B cell (primary cell): ENCODE data around the gene C1orf52. TPM values are rescaled to one million over a fixed set of nuclear protein-coding genes. Genes with fewer than 3 reads are reported as not detected.

Experiments used
- ATAC-seq: fragments of 200-7000 bp; cut with Tn5 transposase; one replicate; pipeline ENCODE4 v1.10.0; 2021; ENCODE audit warnings: low read depth, mild to moderate bottlenecking, moderate number of reproducible peaks, moderate library complexity
- CTCF ChIA-PET: fragments of 350-600 bp; sonication (Branson Sonifier 250); formaldehyde crosslinking; loops from one replicate; lab custom pipeline; 2021; ENCODE audit warnings: antibody characterized with exemption, inconsistent platforms; lab: Charles Lee
- POLR2A ChIA-PET: fragments of 350-600 bp; sonication (Branson Sonifier 250); formaldehyde crosslinking; loops from one replicate; lab custom pipeline; 2021; ENCODE audit warnings: antibody characterized with exemption; lab: Charles Lee
- DNase-seq: peaks from one replicate; pipeline ENCODE4 v3.0.0; 2013
- H2AFZ ChIP-seq: 2 replicates; pipeline ENCODE4 v1.6.1; 2012; ENCODE audit warnings: mild to moderate bottlenecking, low read depth, low read length; ENCODE audit not compliant: insufficient read depth, poor library complexity, severe bottlenecking
- H3K27ac ChIP-seq, 2 donors: 1 replicate in 1 of 2; 2 replicates in 1 of 2; pipeline ENCODE4 v1.5.1; 2012 to 2013; ENCODE audit warnings: low read length in 2 of 2, mild to moderate bottlenecking in 2 of 2, moderate library complexity in 1 of 2
- H3K27me3 ChIP-seq, 4 experiments: fragments of 200-600 bp in 1 of 4; sonication (generic) in 1 of 4; replicated peaks in 1 of 4; 1 replicate in 2 of 4; 2 replicates in 2 of 4; pipeline versions ENCODE4 v1.6.1 to v1.7.0; 2013 to 2016; ENCODE audit warnings: low read length in 3 of 4, mild to moderate bottlenecking in 2 of 4, mixed read lengths in 1 of 4, moderate library complexity in 1 of 4; ENCODE audit not compliant: insufficient read depth in 4 of 4, control insufficient read depth in 3 of 4; ENCODE audit errors: control extremely low read depth in 1 of 4
- H3K36me3 ChIP-seq, 2 experiments: replicated peaks in 1 of 2; 1 replicate in 1 of 2; 2 replicates in 1 of 2; pipeline versions ENCODE4 v1.6.1 to v1.7.1; 2013; ENCODE audit warnings: low read length in 1 of 2; ENCODE audit not compliant: insufficient read depth in 2 of 2, control insufficient read depth in 1 of 2; ENCODE audit errors: control extremely low read depth in 1 of 2, extremely low read depth in 1 of 2
- H3K4me1 ChIP-seq, 2 donors: fragments of 200-600 bp in 1 of 2; sonication (generic) in 1 of 2; 1 replicate in 1 of 2; 2 replicates in 1 of 2; pipeline versions ENCODE4 v1.5.1 to v1.6.1; 2013 to 2017; ENCODE audit warnings: low read length in 2 of 2; ENCODE audit not compliant: control insufficient read depth in 2 of 2, insufficient read depth in 2 of 2
- H3K4me2 ChIP-seq: replicated peaks from 2 replicates; pipeline ENCODE3; 2012; ENCODE audit warnings: mild to moderate bottlenecking, low read depth, low read length; ENCODE audit not compliant: poor library complexity, severe bottlenecking
- H3K4me3 ChIP-seq, 5 experiments: fragments of 200-600 bp in 1 of 5; sonication (generic) in 1 of 5; 1 replicate in 3 of 5; 2 replicates in 2 of 5; pipeline versions ENCODE4 v1.5.1 to v1.7.0; 2011 to 2016; ENCODE audit warnings: low read length in 4 of 5, mild to moderate bottlenecking in 4 of 5, low read depth in 2 of 5, control low read depth in 1 of 5, moderate library complexity in 1 of 5; ENCODE audit not compliant: insufficient read depth in 1 of 5; ENCODE audit errors: control extremely low read depth in 1 of 5, extremely low read depth in 1 of 5
- H3K79me2 ChIP-seq: fragments of 200-600 bp; sonication (generic); one replicate; pipeline ENCODE4 v1.6.0; 2016; ENCODE audit warnings: low read length; ENCODE audit not compliant: control insufficient read depth, insufficient read depth
- H3K9ac ChIP-seq: fragments of 200-600 bp; sonication (generic); 2 replicates; pipeline ENCODE4 v1.6.1; 2017; ENCODE audit warnings: mild to moderate bottlenecking, low read length, moderate library complexity
- H3K9me3 ChIP-seq, 3 donors: one replicate each; pipeline versions ENCODE4 v1.6.1 to v1.7.1; 2013; ENCODE audit warnings: low read length in 2 of 3; ENCODE audit not compliant: control insufficient read depth in 2 of 3, insufficient read depth in 1 of 3; ENCODE audit errors: control extremely low read depth in 1 of 3
- H4K20me1 ChIP-seq: 2 replicates; pipeline ENCODE4 v1.6.0; 2012; ENCODE audit warnings: mild to moderate bottlenecking, low read length; ENCODE audit not compliant: insufficient read depth, control insufficient read depth, poor library complexity, severe bottlenecking
- H3K27ac Mint-ChIP-seq: one replicate; pipeline ENCODE4 v1.8.0; 2021; ENCODE audit warnings: mixed read lengths
- H3K27me3 Mint-ChIP-seq: one replicate; pipeline ENCODE4 v1.8.0; 2021; ENCODE audit warnings: mixed read lengths
- H3K4me1 Mint-ChIP-seq: one replicate; pipeline ENCODE4 v1.8.0; 2021; ENCODE audit warnings: mixed read lengths
- H3K4me3 Mint-ChIP-seq: one replicate; pipeline ENCODE4 v1.8.0; 2021; ENCODE audit warnings: mixed read lengths
- H3K9me3 Mint-ChIP-seq: one replicate; pipeline ENCODE4 v1.8.0; 2022; ENCODE audit warnings: mixed read lengths; ENCODE audit not compliant: insufficient read depth
- EZH2 ChIP-seq: IDR thresholded peaks from 2 replicates; pipeline ENCODE4 v1.6.1; 2012; ENCODE audit warnings: borderline replicate concordance, low read depth, mild to moderate bottlenecking, moderate library complexity, low read length; ENCODE audit not compliant: insufficient read depth, poor library complexity, severe bottlenecking
- WGBS: methylation state at CpG from one replicate; pipeline ENCODE4 v1.1.5; 2013; ENCODE audit warnings: missing lambda C conversion rate; ENCODE audit not compliant: insufficient coverage; 5-methylcytosine and 5-hydroxymethylcytosine counted together
- intact Hi-C: fragments of 100-400 bp; cut with micrococcal nuclease; formaldehyde crosslinking; loops from one replicate; pipeline ENCODE4 v1.10.0; 2022
- polyA plus RNA-seq: library from polyadenylated mRNA; depleted of rRNA; stranded (reverse); fragments of >200 nt; gene quantifications from 2 replicates; pipeline ENCODE4 v1.2.3, GENCODE V29; 2012
- total RNA-seq, 2 donors: library from RNA; stranded (reverse); fragments of 120-200 nt in 1 of 2; gene quantifications; 1 replicate in 1 of 2; 2 replicates in 1 of 2; pipeline versions ENCODE4 v1.2.3 to v1.2.4, GENCODE V29; 2013 to 2022
- TF ChIP-seq, protein P1 (sequence below): fragments of 200-600 bp; IDR thresholded peaks from one replicate; pipeline ENCODE4 v1.8.0; 2022; ENCODE audit warnings: antibody characterized with exemption, mild to moderate bottlenecking

The C1orf52 gene
- total and polyA plus RNA-seq, 2 donors (not counting 1 experiment from before 2014, with no cell fraction given): 29.9 to 45.3 TPM

DNA sequence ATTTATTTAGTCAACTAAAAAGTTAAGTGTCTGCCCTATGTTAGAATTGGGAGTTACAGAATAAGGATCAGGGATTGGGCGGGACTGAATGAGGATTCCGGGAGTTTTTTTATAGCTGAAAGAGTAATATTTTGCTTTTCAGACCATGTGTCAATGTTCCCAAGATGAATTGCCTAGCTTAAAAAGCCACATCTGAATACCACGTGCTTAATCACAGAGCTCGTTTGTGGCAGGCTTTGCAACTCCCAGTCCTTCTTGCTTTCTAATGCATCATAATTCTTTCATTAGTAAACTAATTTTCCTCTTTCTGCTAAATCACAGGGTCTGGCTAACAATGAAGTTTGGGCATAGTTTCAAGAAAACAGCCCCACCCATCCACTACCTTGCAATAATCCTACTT, 21.2 kb upstream of the C1orf52 start:
- H3K4me3 Mint-ChIP-seq: no peak overlapping the region
- no peaks in the 10 kb centered on the region for H4K20me1 ChIP-seq
- peaks cover 12 to 14% of the 10 kb centered on the region in 2 donors for H3K4me1 ChIP-seq
- H3K79me2 ChIP-seq: peaks cover 52% of the 10 kb centered on the region
- H3K4me3 ChIP-seq: no peak overlapping the region
- no peak overlapping the region for H3K27ac ChIP-seq
- H3K4me2 ChIP-seq: no peak overlapping the region
- no peak overlapping the region for H2AFZ ChIP-seq
- peaks cover 2 to 5% of the 10 kb centered on the region in 2 experiments for H3K36me3 ChIP-seq
- no peaks in the 10 kb centered on the region for H3K9me3 Mint-ChIP-seq
- DNase-seq (no peak), ATAC-seq (no peak)
- intact Hi-C loops: no loop called here
- ChIA-PET POLR2A (no interaction called here), CTCF (interaction anchor here (1.1 to 2.0 kb wide), 3 partner anchors 21 to 345 kb away, joined by 3 to 6 read pairs (median 3); partner anchors contain the start of gene C1orf52)
- no peak overlapping the region for H3K27ac Mint-ChIP-seq
- 90% methylated on average over 4 of the region's 4 CpGs for WGBS
- H3K27me3 ChIP-seq: no peaks in the 10 kb centered on the region
- H3K9me3 ChIP-seq: no peaks in the 10 kb centered on the region
- H3K4me1 Mint-ChIP-seq: peaks cover 19% of the 10 kb centered on the region
- H3K27me3 Mint-ChIP-seq: no peaks in the 10 kb centered on the region
- H3K9ac ChIP-seq: no peak overlapping the region
- TF ChIP-seq EZH2: no peak
- TF ChIP-seq, protein P1, sequence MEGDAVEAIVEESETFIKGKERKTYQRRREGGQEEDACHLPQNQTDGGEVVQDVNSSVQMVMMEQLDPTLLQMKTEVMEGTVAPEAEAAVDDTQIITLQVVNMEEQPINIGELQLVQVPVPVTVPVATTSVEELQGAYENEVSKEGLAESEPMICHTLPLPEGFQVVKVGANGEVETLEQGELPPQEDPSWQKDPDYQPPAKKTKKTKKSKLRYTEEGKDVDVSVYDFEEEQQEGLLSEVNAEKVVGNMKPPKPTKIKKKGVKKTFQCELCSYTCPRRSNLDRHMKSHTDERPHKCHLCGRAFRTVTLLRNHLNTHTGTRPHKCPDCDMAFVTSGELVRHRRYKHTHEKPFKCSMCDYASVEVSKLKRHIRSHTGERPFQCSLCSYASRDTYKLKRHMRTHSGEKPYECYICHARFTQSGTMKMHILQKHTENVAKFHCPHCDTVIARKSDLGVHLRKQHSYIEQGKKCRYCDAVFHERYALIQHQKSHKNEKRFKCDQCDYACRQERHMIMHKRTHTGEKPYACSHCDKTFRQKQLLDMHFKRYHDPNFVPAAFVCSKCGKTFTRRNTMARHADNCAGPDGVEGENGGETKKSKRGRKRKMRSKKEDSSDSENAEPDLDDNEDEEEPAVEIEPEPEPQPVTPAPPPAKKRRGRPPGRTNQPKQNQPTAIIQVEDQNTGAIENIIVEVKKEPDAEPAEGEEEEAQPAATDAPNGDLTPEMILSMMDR: no peak

DNA sequence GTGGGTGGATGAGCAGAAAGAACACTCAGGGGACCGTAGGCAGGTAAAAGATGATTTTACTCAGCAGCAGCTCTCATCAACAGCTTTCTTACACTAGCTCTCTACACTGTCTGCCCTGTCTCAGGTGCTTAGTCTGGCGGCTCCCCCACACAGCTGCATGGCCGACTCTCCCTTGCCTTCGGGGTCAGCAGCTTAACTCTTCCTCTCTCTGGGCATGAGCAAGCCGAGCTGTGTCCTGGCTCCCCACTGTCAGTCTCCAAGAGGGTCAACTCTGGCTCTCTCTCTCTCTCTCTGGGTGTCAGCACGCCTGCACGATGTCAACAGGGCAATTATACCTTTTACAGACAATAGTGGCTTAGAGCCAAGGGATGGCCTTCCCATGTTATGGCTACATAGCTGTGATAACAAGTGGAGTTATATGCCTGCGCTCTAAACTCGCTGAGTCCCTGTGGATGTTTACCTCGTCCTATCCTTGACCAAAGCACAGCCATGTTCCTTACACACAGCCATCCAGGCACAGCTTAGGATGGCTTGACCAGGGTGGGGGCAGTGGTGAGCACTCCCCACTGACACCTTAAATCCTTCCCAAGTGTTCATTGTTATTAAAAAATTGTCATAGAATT, 20.1 kb upstream of the C1orf52 start:
- H3K4me1 ChIP-seq: peaks cover 20 to 24% of the 10 kb centered on the region in 2 donors
- H3K4me3 Mint-ChIP-seq: no peak overlapping the region
- H3K9me3 Mint-ChIP-seq: no peaks in the 10 kb centered on the region
- no peaks in the 10 kb centered on the region for H3K27me3 Mint-ChIP-seq
- peaks cover 8% of the 10 kb centered on the region for H4K20me1 ChIP-seq
- no peak overlapping the region for H2AFZ ChIP-seq
- ChIA-PET CTCF (interaction anchor here (1.0 to 5.5 kb wide), 4 partner anchors 20 to 344 kb away, joined by 3 to 59 read pairs (median 4); partner anchors contain the start of gene C1orf52), POLR2A (no interaction called here)
- intact Hi-C loops: loop anchor here (5.0 kb wide), 2 partner anchors 772 to 1633 kb away; partner anchors contain the start of genes GNG5, HS2ST1, SELENOF and SPATA1
- ATAC-seq (no peak), DNase-seq (no peak)
- H3K9ac ChIP-seq: no peak overlapping the region
- H3K4me1 Mint-ChIP-seq: peaks cover 29% of the 10 kb centered on the region
- WGBS: 83% methylated on average over 7 of the region's 10 CpGs
- H3K27me3 ChIP-seq: no peaks in the 10 kb centered on the region
- TF ChIP-seq, protein P1: no peak
- TF ChIP-seq EZH2: no peak
- no peak overlapping the region for H3K4me3 ChIP-seq
- H3K79me2 ChIP-seq: peaks cover 58% of the 10 kb centered on the region
- no peaks in the 10 kb centered on the region for H3K9me3 ChIP-seq
- peaks cover 2 to 3% of the 10 kb centered on the region in 2 experiments for H3K36me3 ChIP-seq
- no peak overlapping the region for H3K27ac ChIP-seq
- H3K4me2 ChIP-seq: no peak overlapping the region
- no peak overlapping the region for H3K27ac Mint-ChIP-seq
